Epithelial cell of esophagus (primary cell): ENCODE results near the gene TCEANC.

ENCODE experiments used
- DNase-seq: peaks from one replicate; pipeline ENCODE4 v3.0.0; 2010; ENCODE audit warnings: low read depth
- H3K4me3 ChIP-seq: 2 replicates; pipeline ENCODE4 v1.5.1; 2011; ENCODE audit warnings: mild to moderate bottlenecking, low read length, control low read depth
- CTCF ChIP-seq: IDR thresholded peaks from 2 replicates; pipeline ENCODE4 v1.5.1; 2011; ENCODE audit warnings: low read depth, mild to moderate bottlenecking, low read length, control low read depth, inconsistent platforms; ENCODE audit not compliant: insufficient read depth; ENCODE audit errors: missing control alignments

The TCEANC gene

GRCh38 chrX:13697976-13698375 lies 45.0 kb downstream of the TCEANC start:
- H3K4me3 ChIP-seq: no peak overlapping the region
- no peak for DNase-seq
- TF ChIP-seq CTCF: no peak

DNA sequence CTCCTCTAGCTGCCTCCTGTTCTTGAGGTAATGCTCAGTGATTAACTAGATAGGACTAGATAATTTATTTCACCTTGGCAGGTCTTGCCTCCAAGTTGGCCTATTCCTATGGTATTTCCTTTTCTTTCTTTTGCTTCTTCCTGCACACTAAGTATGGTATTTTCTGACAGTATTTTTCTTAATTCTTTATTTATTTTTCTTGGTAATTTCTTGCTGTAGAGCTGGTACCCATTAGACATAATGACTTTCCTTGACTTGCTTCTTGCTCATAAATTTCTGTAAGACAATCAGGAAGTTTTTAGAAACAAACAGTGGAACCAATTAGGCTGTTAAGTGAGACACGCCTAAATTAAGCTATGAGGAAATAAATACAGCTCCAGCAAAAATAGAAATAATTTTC lies 45.5 kb downstream of the TCEANC start:
- DNase-seq: no peak
- TF ChIP-seq CTCF: no peak
- no peak overlapping the region for H3K4me3 ChIP-seq

DNA sequence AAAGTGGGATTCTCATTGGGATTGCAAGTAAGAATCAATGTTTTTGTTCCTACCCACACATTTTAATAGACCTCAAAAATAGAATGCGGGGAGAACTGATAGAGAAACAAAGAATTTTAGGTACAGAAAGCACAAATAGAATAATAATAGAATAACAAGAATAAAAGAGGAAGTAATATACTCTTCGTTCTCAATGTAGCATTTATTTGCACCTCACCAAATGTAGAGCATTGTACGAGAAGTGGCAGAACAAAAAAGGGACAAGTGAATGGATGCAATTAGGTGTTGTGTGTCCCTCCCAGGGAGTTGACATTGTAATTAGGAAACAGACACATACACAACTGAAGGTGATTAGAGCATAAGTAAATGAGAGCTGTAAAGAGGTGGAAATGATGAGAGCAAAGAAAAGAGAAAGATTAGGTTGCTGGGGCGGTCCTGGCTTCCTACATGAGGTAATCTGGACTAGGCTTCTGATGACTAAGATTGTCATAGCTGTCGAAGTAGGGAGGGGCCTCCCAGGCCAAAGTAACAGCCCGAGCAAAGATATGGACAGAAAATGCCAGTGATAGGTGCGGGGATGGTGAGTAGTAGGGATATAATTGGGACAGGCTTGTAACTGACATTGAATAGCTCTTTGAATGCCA lies 46.4 kb downstream of the TCEANC start:
- no peak for TF ChIP-seq CTCF
- peak; percentile 63 for DNase-seq
- no peak overlapping the region for H3K4me3 ChIP-seq

DNA sequence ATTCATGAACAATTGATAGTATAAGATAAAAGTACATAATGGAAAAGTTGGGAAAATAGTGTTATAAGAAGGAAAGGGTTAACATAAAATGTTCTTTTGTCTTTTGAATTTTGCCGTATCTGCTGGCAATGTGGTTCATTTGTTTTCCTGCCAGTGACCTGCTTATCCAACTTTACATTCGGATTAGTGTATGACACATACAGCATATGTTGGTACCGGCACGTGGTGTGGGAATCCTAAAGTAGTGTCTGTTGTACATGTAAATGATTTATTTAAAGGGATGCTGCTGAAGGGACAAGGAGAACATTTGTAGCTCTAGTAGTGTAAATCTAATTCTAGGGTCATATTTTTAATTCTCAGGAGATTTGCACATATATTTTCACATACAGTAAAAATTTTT lies 47.4 kb downstream of the TCEANC start:
- DNase-seq: peak; percentile 30
- no peak for TF ChIP-seq CTCF
- H3K4me3 ChIP-seq: no peak overlapping the region

- H3K4me3 ChIP-seq: no peak overlapping the region
- TF ChIP-seq CTCF: no peak
- DNase-seq: no peak
Measured at GRCh38 chrX:13702111-13702789, 49.3 kb downstream of the TCEANC start.

GRCh38 chrX:13703135-13703534 lies 50.2 kb downstream of the TCEANC start:
- no peak for DNase-seq
- TF ChIP-seq CTCF: no peak
- H3K4me3 ChIP-seq: no peak overlapping the region

DNA sequence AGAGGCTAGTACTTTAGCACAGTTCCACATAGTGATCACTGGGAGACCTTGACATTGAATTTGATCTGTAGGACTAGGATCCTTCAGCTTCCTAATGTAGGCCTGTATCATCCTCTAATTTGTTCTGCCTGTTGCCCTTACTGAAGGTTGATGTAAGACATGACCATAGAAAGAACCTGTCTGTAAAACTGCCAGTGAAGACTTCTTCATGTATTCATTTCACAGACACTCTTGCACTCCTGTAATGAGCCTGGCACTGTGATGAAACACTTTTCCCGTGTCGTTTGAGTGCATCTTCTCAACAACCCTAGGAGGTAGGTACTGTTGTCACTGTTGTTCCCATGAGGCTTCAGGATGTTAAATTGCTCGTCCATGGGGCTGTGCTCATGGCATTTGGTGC lies 50.6 kb downstream of the TCEANC start:
- no peak for DNase-seq
- H3K4me3 ChIP-seq: no peak overlapping the region
- TF ChIP-seq CTCF: no peak
